HCT116 (cell line): Measurements from ENCODE around the gene PATL2. TPM values are rescaled to one million over a fixed set of nuclear protein-coding genes. Genes with fewer than 3 reads are reported as not detected.

ENCODE experiments used
- ATAC-seq: fragments of 200-7000 bp; cut with Tn5 transposase; 2 replicates; pipeline ENCODE4 v1.9.1; 2020; ENCODE audit warnings: mild to moderate bottlenecking, moderate library complexity
- BruUV-seq: library from RNA; stranded (reverse); fragments of 400-500 nt; replicated peaks from 2 replicates; lab custom pipeline; 2021; lab: Mats Ljungman, UMichigan
- CTCF ChIA-PET: fragments of 300-600 bp; sonication (Branson Sonifier 250); formaldehyde crosslinking; loops from one replicate; lab custom pipeline; 2021; ENCODE audit warnings: antibody characterized with exemption; lab: Charles Lee
- POLR2A ChIA-PET: fragments of 300-600, 350-600 bp; sonication (Branson Sonifier 250); formaldehyde crosslinking; loops from one replicate; lab custom pipeline; 2021; ENCODE audit warnings: antibody characterized with exemption; lab: Charles Lee
- RAD21 ChIA-PET, 2 experiments: fragments of 300-600 bp; sonication (Branson Sonifier 250); formaldehyde crosslinking; loops; one replicate each; lab custom pipeline; 2023; ENCODE audit warnings: low total read pairs in 2 of 2; ENCODE audit not compliant: uncharacterized antibody in 2 of 2, unreplicated experiment in 2 of 2, low non-redundant PET in 1 of 2; lab: Charles Lee
- DNase-seq: peaks from one replicate; pipeline ENCODE4 v3.0.0-alpha.2; 2010; ENCODE audit warnings: low read depth, low spot score
- H2AFZ ChIP-seq: fragments of 200-600 bp; shearing (Covaris generic), sonication (generic); 2 replicates; pipeline ENCODE4 v1.6.1; 2017; ENCODE audit warnings: low read depth, mixed run types, mixed read lengths, antibody characterized with exemption, low read length; ENCODE audit not compliant: poor library complexity, severe bottlenecking
- H3K27ac ChIP-seq: 2 replicates; pipeline ENCODE4 v1.5.1; 2012; ENCODE audit warnings: low read depth, low read length
- H3K27me3 ChIP-seq: fragments of 200-600 bp; sonication (generic); 2 replicates; pipeline ENCODE4 v1.6.1; 2016; ENCODE audit warnings: mixed run types, low read length, mixed read lengths; ENCODE audit not compliant: insufficient read depth
- H3K36me3 ChIP-seq, 2 experiments: fragments of 200-500 bp in 1 of 2; fragments of 200-600 bp in 1 of 2; sonication (Bioruptor generic) in 1 of 2; sonication (generic) in 1 of 2; 2 replicates each; pipeline versions ENCODE4 v1.5.1 to v1.6.1; 2014 to 2016; ENCODE audit warnings: low read length in 2 of 2, inconsistent platforms in 1 of 2, mixed read lengths in 1 of 2, mixed run types in 1 of 2; ENCODE audit not compliant: insufficient read depth in 2 of 2, control insufficient read depth in 1 of 2
- H3K4me1 ChIP-seq, 2 experiments: fragments of 200-600 bp in 1 of 2; sonication (generic) in 1 of 2; 2 replicates each; pipeline versions ENCODE4 v1.5.1 to v1.6.1; 2012 to 2017; ENCODE audit warnings: low read length in 2 of 2, inconsistent platforms in 1 of 2, mild to moderate bottlenecking in 1 of 2, mixed read lengths in 1 of 2, mixed run types in 1 of 2, moderate library complexity in 1 of 2; ENCODE audit not compliant: insufficient read depth in 2 of 2, control insufficient read depth in 1 of 2
- H3K4me2 ChIP-seq: fragments of 200-600 bp; sonication (generic); 2 replicates; pipeline ENCODE4 v1.6.1; 2017; ENCODE audit warnings: mixed run types, low read length, mixed read lengths
- H3K4me3 ChIP-seq, 2 experiments: fragments of 200-600 bp in 1 of 2; sonication (generic) in 1 of 2; replicated peaks in 1 of 2; 2 replicates each; pipeline ENCODE4 v1.5.1; 2011 to 2016; ENCODE audit warnings: low read length in 2 of 2, control low read depth in 1 of 2, low read depth in 1 of 2, mild to moderate bottlenecking in 1 of 2, mixed read lengths in 1 of 2, mixed run types in 1 of 2
- H3K79me2 ChIP-seq: fragments of 200-600 bp; sonication (generic); 2 replicates; pipeline ENCODE4 v1.6.1; 2017; ENCODE audit warnings: mild to moderate bottlenecking, mixed run types, low read length, moderate library complexity, mixed read lengths; ENCODE audit not compliant: insufficient read depth
- H3K9ac ChIP-seq: fragments of 200-600 bp; sonication (generic); 2 replicates; pipeline ENCODE4 v1.6.1; 2016; ENCODE audit warnings: low read length, mixed read lengths
- H3K9me2 ChIP-seq: fragments of 200-600 bp; sonication (generic), shearing (Covaris generic); 2 replicates; pipeline ENCODE4 v1.6.1; 2017; ENCODE audit warnings: mixed run types, mild to moderate bottlenecking, moderate library complexity; ENCODE audit not compliant: insufficient read depth
- H3K9me3 ChIP-seq, 2 experiments: fragments of 200-500 bp in 1 of 2; fragments of 200-600 bp in 1 of 2; sonication (Bioruptor generic) in 1 of 2; sonication (generic) in 1 of 2; 2 replicates each; pipeline ENCODE4 v1.6.1; 2014 to 2017; ENCODE audit warnings: low read length in 2 of 2, mixed read lengths in 2 of 2, inconsistent platforms in 1 of 2, low read depth in 1 of 2, mild to moderate bottlenecking in 1 of 2, mixed run types in 1 of 2, moderate library complexity in 1 of 2; ENCODE audit not compliant: control insufficient read depth in 1 of 2, insufficient read depth in 1 of 2
- H4K20me1 ChIP-seq: fragments of 200-600 bp; sonication (generic), shearing (Covaris generic); 2 replicates; pipeline ENCODE4 v1.6.1; 2017; ENCODE audit warnings: mixed run types, mild to moderate bottlenecking, moderate library complexity; ENCODE audit not compliant: insufficient read depth
- CTCF ChIP-seq, 3 experiments: fragments of 200-600 bp in 1 of 3; sonication (generic) in 1 of 3; IDR thresholded peaks in 2 of 3; conservative IDR thresholded peaks in 1 of 3; 2 replicates each; pipeline ENCODE4 v1.5.1; 2012 to 2017; ENCODE audit warnings: low read depth in 2 of 3, low read length in 2 of 3, antibody characterized with exemption in 1 of 3, borderline replicate concordance in 1 of 3, control low read depth in 1 of 3, mild to moderate bottlenecking in 1 of 3, mixed read lengths in 1 of 3, mixed run types in 1 of 3, moderate library complexity in 1 of 3; ENCODE audit not compliant: insufficient read depth in 1 of 3
- EGR1 ChIP-seq: IDR thresholded peaks from 2 replicates; pipeline ENCODE4 v1.6.1; 2012; ENCODE audit warnings: low read depth
- ELF1 ChIP-seq: IDR thresholded peaks from 2 replicates; pipeline ENCODE4 v1.6.1; 2012; ENCODE audit warnings: low read depth, borderline replicate concordance
- EZH2 ChIP-seq: fragments of 200-600 bp; sonication (generic); IDR thresholded peaks from 2 replicates; pipeline ENCODE4 v1.6.1; 2017; ENCODE audit warnings: antibody characterized with exemption, mixed run types
- EZH2phosphoT487 ChIP-seq: fragments of 200-600 bp; IDR thresholded peaks from 2 replicates; pipeline ENCODE4 v1.6.1; 2018; ENCODE audit warnings: antibody characterized with exemption, borderline replicate concordance
- FOSL1 ChIP-seq: IDR thresholded peaks from 2 replicates; pipeline ENCODE4 v1.6.1; 2012; ENCODE audit warnings: low read depth
- JUND ChIP-seq: IDR thresholded peaks from 2 replicates; pipeline ENCODE4 v1.6.1; 2012
- POLR2AphosphoS5 ChIP-seq: IDR thresholded peaks from 2 replicates; pipeline ENCODE4 v1.6.1; 2011; ENCODE audit warnings: mild to moderate bottlenecking, low read depth, low read length, moderate library complexity
- SRF ChIP-seq: IDR thresholded peaks from 2 replicates; pipeline ENCODE4 v1.6.1; 2012; ENCODE audit warnings: low read depth
- YY1 ChIP-seq: IDR thresholded peaks from 2 replicates; pipeline ENCODE4 v1.6.1; 2011; ENCODE audit warnings: low read length, low read depth, moderate library complexity, mild to moderate bottlenecking; ENCODE audit not compliant: insufficient replicate concordance; ENCODE audit errors: extremely low read depth
- ZFX ChIP-seq: fragments of 450-650 bp; IDR thresholded peaks from 2 replicates; pipeline ENCODE4 v1.6.1; 2017
- ZNF274 ChIP-seq: fragments of 200-500 bp; sonication (Bioruptor generic); IDR thresholded peaks from 2 replicates; pipeline ENCODE4 v1.6.1; 2014; ENCODE audit warnings: mild to moderate bottlenecking, low read depth, low read length, inconsistent platforms
- intact Hi-C: fragments of 100-400 bp; cut with micrococcal nuclease; formaldehyde crosslinking; loops from 2 replicates; pipeline ENCODE4 v1.10.0; 2022
- total RNA-seq: library from RNA; stranded (reverse); gene quantifications from one replicate; pipeline ENCODE4 v1.2.1, GENCODE V29; 2021; ENCODE audit not compliant: unreplicated experiment
- TF ChIP-seq, protein P1 (sequence below): IDR thresholded peaks from 2 replicates; pipeline ENCODE4 v1.6.1; 2012; ENCODE audit warnings: low read depth
- TF ChIP-seq, protein P2 (sequence below): IDR thresholded peaks from 2 replicates; pipeline ENCODE4 v1.6.1; 2012
- TF ChIP-seq, protein P3 (sequence below): IDR thresholded peaks from 2 replicates; pipeline ENCODE4 v1.6.1; 2011; ENCODE audit warnings: mild to moderate bottlenecking, low read length, moderate library complexity; ENCODE audit not compliant: insufficient replicate concordance; ENCODE audit errors: extremely low read depth
- TF ChIP-seq, protein P4 (sequence below): IDR thresholded peaks from 2 replicates; pipeline ENCODE4 v1.6.1; 2012

The PATL2 gene
- total RNA-seq, 1 experiment from 2014 or later, result 1.2 TPM

GRCh38 chr15:44668921-44669320 lies 42.2 kb downstream of the PATL2 start:
- Histone ChIP-seq H3K4me2 (no peak overlapping the region), H3K79me2 (no peaks in the 10 kb centered on the region), H3K9me2 (no peaks in the 10 kb centered on the region), H2AFZ (no peak overlapping the region), H3K9ac (no peak overlapping the region), H3K4me1 (peaks cover 3 to 5% of the 10 kb centered on the region in 2 experiments), H3K4me3 (no peak overlapping the region), H3K36me3 (no peaks in the 10 kb centered on the region), H3K27me3 (no peaks in the 10 kb centered on the region), H3K27ac (no peak overlapping the region), H3K9me3 (no peaks in the 10 kb centered on the region), H4K20me1 (no peaks in the 10 kb centered on the region)
- DNase-seq (no peak), ATAC-seq (no peak)
- no peak for TF ChIP-seq FOSL1
- TF ChIP-seq, protein P1, sequence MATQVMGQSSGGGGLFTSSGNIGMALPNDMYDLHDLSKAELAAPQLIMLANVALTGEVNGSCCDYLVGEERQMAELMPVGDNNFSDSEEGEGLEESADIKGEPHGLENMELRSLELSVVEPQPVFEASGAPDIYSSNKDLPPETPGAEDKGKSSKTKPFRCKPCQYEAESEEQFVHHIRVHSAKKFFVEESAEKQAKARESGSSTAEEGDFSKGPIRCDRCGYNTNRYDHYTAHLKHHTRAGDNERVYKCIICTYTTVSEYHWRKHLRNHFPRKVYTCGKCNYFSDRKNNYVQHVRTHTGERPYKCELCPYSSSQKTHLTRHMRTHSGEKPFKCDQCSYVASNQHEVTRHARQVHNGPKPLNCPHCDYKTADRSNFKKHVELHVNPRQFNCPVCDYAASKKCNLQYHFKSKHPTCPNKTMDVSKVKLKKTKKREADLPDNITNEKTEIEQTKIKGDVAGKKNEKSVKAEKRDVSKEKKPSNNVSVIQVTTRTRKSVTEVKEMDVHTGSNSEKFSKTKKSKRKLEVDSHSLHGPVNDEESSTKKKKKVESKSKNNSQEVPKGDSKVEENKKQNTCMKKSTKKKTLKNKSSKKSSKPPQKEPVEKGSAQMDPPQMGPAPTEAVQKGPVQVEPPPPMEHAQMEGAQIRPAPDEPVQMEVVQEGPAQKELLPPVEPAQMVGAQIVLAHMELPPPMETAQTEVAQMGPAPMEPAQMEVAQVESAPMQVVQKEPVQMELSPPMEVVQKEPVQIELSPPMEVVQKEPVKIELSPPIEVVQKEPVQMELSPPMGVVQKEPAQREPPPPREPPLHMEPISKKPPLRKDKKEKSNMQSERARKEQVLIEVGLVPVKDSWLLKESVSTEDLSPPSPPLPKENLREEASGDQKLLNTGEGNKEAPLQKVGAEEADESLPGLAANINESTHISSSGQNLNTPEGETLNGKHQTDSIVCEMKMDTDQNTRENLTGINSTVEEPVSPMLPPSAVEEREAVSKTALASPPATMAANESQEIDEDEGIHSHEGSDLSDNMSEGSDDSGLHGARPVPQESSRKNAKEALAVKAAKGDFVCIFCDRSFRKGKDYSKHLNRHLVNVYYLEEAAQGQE, result no peak
- no peak for TF ChIP-seq POLR2AphosphoS5
- no peak for TF ChIP-seq EZH2
- TF ChIP-seq YY1, result no peak
- TF ChIP-seq, protein P2, sequence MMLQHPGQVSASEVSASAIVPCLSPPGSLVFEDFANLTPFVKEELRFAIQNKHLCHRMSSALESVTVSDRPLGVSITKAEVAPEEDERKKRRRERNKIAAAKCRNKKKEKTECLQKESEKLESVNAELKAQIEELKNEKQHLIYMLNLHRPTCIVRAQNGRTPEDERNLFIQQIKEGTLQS, result no peak
- TF ChIP-seq, protein P3, sequence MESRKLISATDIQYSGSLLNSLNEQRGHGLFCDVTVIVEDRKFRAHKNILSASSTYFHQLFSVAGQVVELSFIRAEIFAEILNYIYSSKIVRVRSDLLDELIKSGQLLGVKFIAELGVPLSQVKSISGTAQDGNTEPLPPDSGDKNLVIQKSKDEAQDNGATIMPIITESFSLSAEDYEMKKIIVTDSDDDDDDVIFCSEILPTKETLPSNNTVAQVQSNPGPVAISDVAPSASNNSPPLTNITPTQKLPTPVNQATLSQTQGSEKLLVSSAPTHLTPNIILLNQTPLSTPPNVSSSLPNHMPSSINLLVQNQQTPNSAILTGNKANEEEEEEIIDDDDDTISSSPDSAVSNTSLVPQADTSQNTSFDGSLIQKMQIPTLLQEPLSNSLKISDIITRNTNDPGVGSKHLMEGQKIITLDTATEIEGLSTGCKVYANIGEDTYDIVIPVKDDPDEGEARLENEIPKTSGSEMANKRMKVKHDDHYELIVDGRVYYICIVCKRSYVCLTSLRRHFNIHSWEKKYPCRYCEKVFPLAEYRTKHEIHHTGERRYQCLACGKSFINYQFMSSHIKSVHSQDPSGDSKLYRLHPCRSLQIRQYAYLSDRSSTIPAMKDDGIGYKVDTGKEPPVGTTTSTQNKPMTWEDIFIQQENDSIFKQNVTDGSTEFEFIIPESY, result no peak
- no peak for TF ChIP-seq ELF1
- no peak for TF ChIP-seq EZH2phosphoT487
- no peak for TF ChIP-seq ZFX
- no peak for TF ChIP-seq EGR1
- TF ChIP-seq, protein P4, sequence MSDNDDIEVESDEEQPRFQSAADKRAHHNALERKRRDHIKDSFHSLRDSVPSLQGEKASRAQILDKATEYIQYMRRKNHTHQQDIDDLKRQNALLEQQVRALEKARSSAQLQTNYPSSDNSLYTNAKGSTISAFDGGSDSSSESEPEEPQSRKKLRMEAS, result no peak
- TF ChIP-seq CTCF (IDR thresholded peaks at IDR 0.05 in 2 of 3, conservative IDR thresholded peaks at IDR 0.05 in 1 of 3; ENCODE audit: borderline replicate concordance in 1 of 3, insufficient read depth in 1 of 3, low read depth in 2 of 3, low read length in 2 of 3), result no peak
- no peak for TF ChIP-seq JUND
- no peak for TF ChIP-seq ZNF274
- TF ChIP-seq SRF, result no peak
- intact Hi-C loops, result no loop called here
- ChIA-PET CTCF (no interaction called here), POLR2A (interaction anchor here (1.1 kb wide), 1 partner anchor 42 kb away, joined by 3 read pairs; the partner anchor contains the start of genes B2M and PATL2), RAD21 (no interaction called here)
- BruUV-seq, result no TSS peak
